GM06990 (cell line): Measurements from ENCODE around the gene SKOR1.

Experiments
- DNase-seq: peaks from one replicate; pipeline ENCODE4 v3.0.0-alpha.2; 2011; ENCODE audit not compliant: insufficient read length; ENCODE audit errors: extremely low read depth
- H3K27me3 ChIP-seq: replicated peaks from 2 replicates; pipeline ENCODE4 v1.6.0; 2011; ENCODE audit warnings: low read length; ENCODE audit not compliant: control insufficient read depth, insufficient read depth
- H3K36me3 ChIP-seq: 2 replicates; pipeline ENCODE4 v1.5.1; 2011; ENCODE audit warnings: low read length; ENCODE audit not compliant: control insufficient read depth, insufficient read depth
- H3K4me3 ChIP-seq: replicated peaks from 2 replicates; pipeline ENCODE4 v1.5.1; 2011; ENCODE audit warnings: low read depth, mild to moderate bottlenecking, control low read depth, low read length
- TF ChIP-seq, protein P1 (sequence below): IDR thresholded peaks from 2 replicates; pipeline ENCODE4 v1.5.1; 2011; ENCODE audit warnings: low read length, control low read depth, mild to moderate bottlenecking, inconsistent platforms; ENCODE audit not compliant: insufficient read depth, poor library complexity, severe bottlenecking

Gene SKOR1

DNA sequence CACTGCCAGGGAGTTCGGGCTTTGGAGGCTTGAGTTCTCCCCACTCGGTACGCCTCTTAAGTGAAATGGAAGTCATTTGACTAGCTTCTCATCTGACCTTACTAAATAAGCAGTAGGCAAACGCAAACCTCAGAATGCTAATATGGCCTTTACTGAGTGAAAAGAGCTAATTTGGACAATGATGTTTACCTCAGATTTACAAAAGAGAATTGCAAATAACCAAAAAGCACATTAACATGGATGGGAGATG, 16.1 kb downstream of the SKOR1 start:
- Histone ChIP-seq H3K27me3 (no peaks in the 10 kb centered on the region), H3K4me3 (peak overlapping the region; percentile 92), H3K36me3 (no peaks in the 10 kb centered on the region)
- TF ChIP-seq, protein P1, sequence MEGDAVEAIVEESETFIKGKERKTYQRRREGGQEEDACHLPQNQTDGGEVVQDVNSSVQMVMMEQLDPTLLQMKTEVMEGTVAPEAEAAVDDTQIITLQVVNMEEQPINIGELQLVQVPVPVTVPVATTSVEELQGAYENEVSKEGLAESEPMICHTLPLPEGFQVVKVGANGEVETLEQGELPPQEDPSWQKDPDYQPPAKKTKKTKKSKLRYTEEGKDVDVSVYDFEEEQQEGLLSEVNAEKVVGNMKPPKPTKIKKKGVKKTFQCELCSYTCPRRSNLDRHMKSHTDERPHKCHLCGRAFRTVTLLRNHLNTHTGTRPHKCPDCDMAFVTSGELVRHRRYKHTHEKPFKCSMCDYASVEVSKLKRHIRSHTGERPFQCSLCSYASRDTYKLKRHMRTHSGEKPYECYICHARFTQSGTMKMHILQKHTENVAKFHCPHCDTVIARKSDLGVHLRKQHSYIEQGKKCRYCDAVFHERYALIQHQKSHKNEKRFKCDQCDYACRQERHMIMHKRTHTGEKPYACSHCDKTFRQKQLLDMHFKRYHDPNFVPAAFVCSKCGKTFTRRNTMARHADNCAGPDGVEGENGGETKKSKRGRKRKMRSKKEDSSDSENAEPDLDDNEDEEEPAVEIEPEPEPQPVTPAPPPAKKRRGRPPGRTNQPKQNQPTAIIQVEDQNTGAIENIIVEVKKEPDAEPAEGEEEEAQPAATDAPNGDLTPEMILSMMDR = no peak
- DNase-seq = no peak

DNA sequence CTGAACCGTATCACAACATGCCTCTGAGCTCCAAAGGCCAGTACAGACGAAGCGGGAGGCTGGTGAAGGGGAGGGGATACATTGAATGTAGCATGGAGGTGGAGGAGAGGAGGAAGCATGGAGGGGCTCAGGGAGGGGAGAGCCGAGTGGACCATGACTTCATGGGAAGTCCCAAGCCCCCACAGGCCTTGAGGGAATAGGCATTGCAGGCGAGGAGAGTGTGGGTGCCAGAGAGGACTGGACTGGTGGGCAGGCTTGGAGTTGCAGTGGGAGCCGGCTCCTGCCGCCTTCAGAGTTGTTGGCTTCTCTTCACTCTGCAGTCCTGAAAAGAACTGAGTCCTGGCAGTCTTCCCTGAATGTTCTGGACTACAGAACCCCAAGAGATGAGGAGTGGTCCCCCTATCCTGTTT, 17.8 kb downstream of the SKOR1 start:
- Histone ChIP-seq H3K27me3 (no peaks in the 10 kb centered on the region), H3K4me3 (no peak overlapping the region), H3K36me3 (no peaks in the 10 kb centered on the region)
- TF ChIP-seq, protein P1 = no peak
- no peak for DNase-seq

DNA sequence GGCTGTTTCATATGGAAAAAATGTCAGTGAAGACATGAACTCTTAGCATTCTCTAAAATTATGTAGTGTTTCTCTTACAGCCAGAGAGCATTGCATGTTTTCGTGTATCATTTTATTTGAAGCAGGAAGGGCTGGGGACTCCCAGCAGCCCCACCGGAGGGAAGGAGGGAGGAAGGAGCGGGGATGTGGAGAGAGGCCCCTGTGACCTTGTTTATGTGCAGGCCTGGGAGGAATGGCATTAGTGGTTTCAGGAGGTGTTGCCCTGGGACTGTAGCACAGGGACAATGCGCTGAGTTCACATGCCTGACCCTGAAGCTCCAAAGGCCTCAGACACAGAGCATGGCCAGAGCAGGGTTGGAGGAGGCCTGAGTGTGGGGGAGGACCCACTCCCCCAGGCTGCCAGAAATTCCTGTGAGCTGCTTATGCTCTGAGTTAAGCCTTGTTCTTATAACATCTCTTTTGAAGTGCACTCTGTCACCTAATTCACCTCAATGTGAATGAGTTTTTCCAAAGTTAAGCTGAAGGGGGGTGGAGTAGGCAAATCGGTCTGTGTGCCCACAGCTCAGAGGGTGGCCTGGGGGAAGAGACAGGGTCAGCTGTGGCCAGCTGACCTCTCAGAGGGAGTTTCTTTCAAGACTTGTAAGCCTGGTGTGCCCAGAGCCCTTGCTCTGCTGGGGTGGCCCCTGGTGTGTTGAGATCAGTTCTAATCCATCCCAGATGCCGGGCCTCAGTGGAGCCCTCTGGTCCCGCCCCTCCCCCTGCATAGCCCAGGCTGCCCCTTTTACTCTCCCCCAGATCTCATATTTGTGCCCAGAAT, 18.5 kb downstream of the SKOR1 start:
- Histone ChIP-seq H3K27me3 (no peaks in the 10 kb centered on the region), H3K36me3 (no peaks in the 10 kb centered on the region)
- no peak for DNase-seq

DNA sequence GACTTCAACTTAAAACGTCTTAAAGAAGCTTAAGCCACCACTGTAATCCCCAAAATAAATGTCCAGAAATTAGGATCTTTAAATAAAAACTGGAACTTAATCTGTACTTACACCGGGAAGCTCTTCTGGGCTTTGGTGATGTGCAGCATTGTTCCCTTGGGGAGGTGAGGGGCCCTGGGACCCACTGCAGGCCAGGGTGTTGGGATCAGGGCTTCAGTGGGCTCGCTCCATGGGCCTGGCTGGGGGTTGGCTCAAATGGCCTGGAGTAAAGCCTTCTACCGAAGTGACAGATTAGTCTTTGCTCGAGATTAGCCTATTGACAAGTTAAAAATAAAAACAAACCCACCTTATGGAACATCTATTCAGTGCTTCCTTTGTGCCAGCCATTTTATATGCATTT, 20.7 kb downstream of the SKOR1 start:
- H3K27me3 ChIP-seq = no peaks in the 10 kb centered on the region
- H3K36me3 ChIP-seq = no peaks in the 10 kb centered on the region
- no peak overlapping the region for H3K4me3 ChIP-seq
- no peak for DNase-seq
- TF ChIP-seq, protein P1 = no peak

More for the DNA sequence above, 18.5 kb downstream of the SKOR1 start:
- no peak overlapping the region for H3K4me3 ChIP-seq
- TF ChIP-seq, protein P1 = no peak

DNA sequence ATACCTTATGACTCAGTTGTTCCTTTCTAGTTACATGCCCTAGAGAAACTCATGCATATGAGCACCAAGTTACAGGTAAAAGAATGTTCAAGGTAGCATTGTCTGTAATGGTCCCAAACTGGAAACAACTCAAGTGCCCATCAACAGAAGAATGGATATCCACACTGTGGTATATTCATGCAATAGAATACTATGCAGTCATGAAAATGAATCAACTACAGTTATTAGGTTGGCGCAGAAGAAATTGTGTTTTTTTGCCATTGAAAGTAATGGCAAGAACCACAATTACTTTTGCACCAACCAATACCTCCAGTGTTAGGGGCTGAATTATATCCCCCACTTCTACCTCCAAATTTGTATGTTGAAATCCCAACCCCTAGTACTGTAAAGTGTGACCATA, 24.2 kb downstream of the SKOR1 start:
- H3K27me3 ChIP-seq = no peaks in the 10 kb centered on the region
- TF ChIP-seq, protein P1 = no peak
- no peak for DNase-seq

DNA sequence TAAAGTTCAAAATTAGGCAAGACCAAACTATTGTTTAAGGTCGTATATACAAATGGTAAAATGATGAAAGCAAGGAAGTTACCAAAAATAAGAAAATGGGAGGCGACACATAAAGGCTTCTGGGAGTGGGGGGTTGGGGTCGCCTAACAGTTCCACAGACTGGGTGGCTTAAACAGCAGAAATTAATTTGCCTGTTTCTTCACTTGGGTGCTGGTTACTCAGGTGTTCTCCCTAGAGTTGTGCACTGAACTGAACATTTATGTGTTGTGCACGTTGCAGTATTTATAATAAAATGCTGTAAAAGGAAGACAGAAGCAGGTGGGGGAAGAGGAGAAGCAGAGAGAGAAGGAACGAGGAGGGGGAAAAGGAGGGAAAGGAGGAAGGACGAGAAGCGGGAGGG, 25.0 kb downstream of the SKOR1 start:
- DNase-seq = no peak
- no peaks in the 10 kb centered on the region for H3K27me3 ChIP-seq
- no peak overlapping the region for H3K4me3 ChIP-seq
- TF ChIP-seq, protein P1 = no peak
- H3K36me3 ChIP-seq = no peaks in the 10 kb centered on the region

More for the DNA sequence above, 24.2 kb downstream of the SKOR1 start:
- Histone ChIP-seq H3K36me3 (no peaks in the 10 kb centered on the region), H3K4me3 (no peak overlapping the region)
